NOMO-1 treated with DMSO at 0.1 percent for 48 hours (cell line): ENCODE measurements around the gene CIROP.

Experiments
- DNase-seq: peaks from one replicate; lab custom pipeline; 2025; ENCODE audit not compliant: unreplicated experiment; lab: John Stamatoyannopoulos, UW

The CIROP gene, protein sequence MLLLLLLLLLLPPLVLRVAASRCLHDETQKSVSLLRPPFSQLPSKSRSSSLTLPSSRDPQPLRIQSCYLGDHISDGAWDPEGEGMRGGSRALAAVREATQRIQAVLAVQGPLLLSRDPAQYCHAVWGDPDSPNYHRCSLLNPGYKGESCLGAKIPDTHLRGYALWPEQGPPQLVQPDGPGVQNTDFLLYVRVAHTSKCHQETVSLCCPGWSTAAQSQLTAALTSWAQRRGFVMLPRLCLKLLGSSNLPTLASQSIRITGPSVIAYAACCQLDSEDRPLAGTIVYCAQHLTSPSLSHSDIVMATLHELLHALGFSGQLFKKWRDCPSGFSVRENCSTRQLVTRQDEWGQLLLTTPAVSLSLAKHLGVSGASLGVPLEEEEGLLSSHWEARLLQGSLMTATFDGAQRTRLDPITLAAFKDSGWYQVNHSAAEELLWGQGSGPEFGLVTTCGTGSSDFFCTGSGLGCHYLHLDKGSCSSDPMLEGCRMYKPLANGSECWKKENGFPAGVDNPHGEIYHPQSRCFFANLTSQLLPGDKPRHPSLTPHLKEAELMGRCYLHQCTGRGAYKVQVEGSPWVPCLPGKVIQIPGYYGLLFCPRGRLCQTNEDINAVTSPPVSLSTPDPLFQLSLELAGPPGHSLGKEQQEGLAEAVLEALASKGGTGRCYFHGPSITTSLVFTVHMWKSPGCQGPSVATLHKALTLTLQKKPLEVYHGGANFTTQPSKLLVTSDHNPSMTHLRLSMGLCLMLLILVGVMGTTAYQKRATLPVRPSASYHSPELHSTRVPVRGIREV

DNA sequence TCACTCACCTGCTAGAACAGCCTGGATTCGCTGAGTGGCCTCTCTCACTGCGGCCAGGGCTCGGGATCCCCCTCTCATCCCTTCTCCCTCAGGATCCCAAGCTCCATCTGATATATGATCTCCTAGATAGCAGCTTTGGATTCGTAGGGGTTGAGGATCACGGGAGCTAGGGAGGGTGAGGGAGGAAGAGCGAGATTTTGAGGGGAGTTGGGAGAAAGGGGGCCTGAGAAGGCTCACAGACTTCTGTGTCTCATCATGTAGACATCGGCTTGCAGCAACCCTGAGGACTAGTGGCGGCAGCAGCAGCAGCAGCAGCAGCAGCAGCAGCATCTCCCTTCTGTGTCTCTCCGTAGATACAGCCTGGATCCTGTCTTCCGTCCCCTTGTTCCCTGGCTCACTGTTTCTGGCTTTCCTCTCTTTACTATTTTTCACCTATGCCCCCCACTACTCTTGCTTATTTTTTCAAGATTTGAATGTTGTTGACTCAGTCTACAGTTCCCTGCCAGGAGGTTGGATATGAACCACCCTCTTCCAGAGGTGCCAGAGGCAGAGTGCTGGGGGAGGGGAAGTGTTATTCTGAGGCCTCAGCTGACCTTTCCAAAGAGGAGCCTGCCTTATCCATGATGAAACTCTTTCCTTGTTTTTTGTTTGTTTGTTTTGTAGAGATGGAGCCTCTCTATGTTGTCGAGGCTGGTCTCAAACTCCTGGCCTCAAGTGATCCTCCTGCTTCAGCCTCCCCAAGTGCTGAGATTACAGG is at the start of gene CIROP:
Gene CIROP, minus strand, starts transcription at position 399 of the 757 bp plus-strand sequence. Its CDS starts 69 bp downstream, at position 330.
- no peak for DNase-seq

DNA sequence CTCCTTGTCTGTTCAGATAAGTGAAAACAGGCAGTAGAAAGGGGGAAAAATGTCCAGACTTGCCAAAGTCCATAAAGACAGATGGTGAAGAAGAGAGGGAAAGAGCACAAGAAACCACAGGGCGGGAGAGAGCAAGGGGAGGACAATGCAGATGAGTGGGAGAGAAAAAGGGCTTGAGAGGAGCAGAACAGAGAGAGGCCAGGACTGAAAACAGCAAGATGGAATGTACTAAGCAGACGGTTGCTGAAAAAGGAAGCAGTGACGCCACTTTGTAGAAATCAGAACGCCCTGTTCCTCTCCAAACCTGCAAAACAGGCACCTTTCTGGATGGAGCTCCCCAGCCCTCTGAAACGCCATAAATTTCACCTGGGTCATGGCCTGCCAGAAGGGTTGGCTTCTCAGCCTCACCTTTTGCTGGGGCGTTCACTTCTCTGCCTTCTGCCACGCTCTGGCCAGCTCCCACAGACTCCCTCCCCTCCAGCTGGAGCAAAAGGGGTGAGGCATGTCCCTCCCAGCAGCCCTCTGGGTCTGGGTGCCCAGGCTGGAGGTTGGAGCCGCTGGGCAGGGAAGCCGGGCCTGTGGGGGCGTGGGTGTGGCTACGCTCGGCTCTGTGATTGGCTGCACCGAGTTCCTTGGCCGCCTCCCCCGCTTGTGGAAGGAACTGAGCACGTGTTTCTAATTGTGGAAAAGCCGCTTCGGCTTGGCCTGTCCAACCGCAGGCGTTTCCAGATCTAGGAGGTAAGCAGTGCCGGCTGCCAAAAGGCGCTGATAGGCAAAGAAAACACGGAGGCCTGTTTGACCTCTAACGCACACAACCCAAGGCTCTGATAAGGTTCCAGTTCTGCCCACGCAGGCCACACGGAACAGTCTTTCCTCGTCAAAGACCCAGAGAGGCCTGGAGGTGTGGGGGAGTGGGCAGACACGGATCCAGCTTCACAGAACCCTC is 49.3 kb upstream of the CIROP start:
- peak; percentile 64 for DNase-seq

DNA sequence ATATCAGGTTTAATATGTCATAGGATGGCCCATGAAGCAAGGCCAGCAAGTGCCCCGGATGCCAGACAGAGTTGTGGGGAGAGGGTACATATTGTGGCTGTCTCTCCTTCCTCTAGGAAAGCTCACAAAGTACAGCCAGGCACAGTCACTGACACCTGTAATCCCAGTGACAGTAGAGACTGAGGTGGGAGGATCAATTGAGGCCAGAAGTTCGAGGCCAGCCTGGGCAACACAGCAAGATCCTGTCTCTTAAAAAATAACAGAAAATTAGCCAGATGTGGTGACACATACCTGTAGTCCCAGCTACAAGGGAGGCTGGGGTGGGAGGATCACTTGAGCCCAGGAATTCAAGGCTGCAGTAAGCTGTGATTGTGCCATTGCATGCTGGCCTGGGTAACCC is 46.6 kb upstream of the CIROP start:
- DNase-seq = no peak

DNA sequence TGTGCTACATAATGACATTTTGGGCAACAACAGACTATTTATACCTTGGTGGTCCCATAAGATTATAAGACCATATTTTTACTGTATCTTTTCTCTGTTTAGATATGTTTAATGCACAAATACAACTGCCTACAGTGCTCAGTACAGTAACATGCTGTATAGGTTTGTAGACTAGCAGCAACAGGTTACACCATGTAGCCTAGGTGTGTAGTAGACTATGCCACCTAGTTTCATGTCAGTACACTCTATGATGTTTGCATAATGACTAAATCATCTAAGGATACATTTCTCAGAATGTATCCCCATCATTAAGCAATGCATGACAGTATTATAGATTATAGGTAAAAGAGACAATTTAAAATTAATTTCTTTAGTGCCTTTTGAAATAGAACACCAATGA is 45.0 kb upstream of the CIROP start:
- no peak for DNase-seq

DNA sequence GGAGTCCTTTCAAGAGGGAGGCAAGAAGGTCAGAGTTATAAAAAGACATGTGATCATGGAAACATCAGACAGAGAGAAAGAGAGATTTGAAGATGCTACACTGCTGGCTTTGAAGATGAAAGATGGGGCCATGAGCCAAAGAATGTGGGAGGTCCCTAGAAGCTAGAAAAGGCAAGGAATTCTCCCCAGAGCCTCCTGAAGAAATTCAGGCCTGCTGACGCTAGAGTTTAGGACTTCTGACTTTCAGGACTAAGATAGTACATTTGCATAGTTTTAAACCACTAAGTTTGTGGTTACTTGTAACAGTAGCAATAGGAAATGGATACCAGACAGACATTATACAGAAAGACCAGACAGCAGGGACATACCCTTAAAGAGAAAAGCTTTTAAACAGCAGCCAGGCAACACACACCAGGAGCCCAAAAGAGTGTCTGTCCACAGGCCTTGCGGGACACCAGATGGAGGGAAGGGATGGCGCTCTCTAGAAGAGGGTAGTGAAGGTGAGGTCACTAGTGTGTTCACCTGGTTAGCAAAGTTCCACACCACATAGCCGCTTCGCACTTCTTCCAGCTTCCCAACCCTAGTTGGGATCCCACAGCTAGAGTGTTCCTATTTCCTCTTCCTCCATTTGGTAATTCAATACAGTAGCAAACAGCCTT is 43.9 kb upstream of the CIROP start:
- no peak for DNase-seq

DNA sequence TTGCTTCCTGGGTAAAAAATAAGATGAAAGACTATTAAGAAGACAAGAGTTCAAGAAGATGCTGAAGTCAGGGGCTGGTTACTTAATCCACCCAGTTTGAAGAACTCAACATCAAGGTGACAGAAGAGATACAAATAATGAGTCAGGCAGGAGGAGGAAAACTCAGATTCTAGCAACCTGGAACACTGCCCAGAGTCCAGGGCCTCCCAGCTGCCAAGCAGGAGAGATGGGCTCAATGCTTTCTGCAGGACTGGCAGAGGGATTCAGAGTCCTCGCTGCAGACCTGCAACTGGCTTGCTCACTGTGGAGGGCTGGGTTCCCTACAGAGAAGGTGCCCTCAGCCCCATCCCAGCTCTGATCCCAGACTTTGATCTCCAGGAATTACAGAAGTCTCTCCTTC is 42.9 kb upstream of the CIROP start:
- no peak for DNase-seq

DNA sequence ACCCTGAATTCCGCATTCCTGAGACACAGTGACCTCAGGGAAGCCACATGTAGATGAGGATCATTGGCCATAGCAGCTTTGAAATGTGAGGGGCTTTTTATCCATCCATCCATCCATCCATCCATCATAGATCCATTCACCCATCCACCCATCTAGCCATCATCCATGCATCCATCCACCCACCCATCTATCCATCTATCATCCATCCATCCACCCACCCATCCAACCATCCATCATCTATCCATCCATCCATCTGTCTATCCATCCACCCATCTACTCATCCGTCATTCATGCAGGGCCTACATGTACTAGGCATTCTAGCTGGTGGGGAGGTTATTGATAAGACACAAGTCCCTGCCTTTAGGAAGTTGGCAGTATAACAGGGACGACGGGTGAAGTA is 42.2 kb upstream of the CIROP start:
- DNase-seq = no peak

DNA sequence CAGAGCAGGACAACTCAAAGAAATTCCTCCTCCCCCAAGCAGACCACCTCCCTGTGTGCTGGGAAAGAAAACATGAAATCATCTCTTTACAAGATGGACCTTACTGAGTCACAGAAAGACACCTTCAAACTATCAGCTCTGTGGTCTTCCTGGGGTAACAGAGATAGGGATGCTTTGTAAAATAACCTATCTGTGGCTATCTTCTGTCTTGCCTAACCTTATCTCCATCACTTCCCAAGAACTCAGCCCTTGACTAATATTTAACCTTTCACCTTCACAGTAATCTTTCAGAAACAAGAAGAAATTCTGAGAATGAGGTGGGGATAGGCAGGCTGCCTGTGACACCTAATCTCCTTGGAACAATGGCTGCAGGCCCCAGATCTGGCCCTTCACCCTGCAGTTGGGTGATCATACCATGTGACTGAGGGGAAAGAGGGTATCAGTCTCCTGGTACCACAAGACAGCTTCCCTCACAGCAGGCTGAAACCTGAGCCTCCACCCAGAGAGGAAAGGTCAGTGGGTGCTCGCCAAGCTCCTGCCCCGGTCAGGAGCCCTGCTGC is 41.6 kb upstream of the CIROP start:
- no peak for DNase-seq

DNA sequence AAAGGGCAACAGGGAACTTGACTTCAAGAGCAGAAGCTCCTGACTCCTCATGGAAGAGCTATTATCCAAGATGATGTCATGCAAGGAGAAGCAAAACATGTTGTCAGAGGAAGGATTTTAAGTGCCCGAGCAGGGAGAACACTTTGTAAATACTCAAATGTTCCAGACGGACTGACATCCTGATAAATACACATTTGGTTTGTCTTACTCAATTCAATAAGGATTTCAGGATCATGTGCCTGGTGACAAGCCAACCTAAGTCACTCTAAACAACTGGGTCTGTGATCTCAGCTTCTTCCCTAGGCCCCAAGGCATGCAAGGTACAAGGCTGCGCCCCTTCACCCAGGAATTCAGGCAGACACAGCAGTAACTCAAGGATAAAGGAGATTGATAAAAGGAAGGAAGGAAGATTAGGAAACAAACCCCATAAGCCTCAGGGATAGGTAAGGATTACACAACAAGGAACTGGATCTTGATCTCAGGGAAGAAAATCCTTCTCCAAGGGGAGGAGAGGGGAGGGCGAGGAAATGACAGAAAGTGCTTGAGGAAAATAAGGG is 41.1 kb upstream of the CIROP start:
- no peak for DNase-seq

DNA sequence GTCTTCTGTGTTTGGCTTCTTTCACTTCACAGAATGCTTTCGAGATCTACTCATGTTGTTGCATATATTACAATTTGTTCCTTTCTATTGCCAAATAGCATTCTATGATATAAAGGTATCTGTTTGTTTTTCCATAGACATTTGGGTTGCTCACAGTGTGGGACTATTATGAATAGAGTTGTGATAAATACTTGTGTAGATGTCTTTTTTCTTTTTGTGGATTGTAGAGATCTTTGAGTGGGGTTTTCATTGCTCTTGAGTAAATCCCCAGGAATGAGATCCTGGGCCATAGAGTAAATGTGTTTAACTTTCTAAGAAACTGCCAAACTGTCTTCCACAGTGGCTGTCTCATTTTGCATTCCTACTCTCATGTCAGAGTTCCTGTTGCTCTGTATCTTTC is 39.1 kb upstream of the CIROP start:
- DNase-seq = no peak

DNA sequence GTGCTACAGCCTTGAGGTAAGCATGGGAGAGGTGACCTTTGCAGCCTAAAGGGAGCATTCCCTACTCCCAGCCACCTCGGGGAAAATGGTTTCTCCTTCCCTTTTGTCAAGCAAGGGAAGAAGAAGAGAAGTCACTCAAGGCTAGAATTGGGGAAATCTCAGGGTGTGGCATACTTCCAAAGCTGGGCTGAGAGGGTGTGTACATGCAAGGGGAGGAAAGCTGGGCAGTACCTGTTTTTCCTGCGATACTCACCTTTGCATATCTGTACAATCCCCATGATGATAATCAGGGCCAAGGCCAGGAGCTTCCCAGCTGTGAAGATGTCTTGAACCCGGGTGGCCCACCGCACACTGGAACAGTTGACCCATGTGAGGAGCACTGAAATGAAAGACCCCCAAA is 38.0 kb upstream of the CIROP start:
- no peak for DNase-seq

DNA sequence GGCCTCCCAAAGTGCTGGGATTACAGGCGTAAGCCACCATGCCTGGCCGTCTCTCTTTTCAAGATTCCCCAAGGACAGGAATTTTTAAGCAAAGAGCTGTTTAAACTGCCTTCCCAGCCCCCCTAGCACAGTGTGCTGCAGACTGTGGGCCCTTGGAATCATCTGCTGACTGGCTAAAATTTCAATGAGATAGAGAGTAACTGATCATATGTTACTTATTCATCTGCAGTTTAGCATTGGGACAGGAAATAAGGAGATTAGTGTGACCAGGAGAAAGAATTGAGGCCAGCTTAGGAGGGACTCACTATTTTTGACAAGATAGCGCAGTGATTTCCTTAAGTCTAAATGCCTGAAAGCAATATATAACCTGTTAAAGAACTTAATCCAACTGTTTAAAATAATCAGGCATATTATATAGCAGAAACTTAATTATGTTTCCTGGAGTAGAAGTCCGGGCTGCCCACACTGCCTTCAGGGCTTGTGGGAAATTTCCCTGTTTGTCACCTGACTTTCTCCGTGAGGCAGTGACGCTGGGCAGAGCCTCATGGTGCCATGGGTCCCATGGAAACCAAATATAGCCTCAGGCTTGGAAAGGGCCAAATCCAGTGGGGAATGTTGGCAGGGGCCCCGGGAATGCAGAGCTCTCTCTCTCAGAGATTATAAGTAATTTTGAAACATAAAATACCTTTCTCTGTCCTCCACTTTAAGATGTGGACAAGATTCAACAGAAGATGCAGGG is 37.1 kb upstream of the CIROP start:
- no peak for DNase-seq

DNA sequence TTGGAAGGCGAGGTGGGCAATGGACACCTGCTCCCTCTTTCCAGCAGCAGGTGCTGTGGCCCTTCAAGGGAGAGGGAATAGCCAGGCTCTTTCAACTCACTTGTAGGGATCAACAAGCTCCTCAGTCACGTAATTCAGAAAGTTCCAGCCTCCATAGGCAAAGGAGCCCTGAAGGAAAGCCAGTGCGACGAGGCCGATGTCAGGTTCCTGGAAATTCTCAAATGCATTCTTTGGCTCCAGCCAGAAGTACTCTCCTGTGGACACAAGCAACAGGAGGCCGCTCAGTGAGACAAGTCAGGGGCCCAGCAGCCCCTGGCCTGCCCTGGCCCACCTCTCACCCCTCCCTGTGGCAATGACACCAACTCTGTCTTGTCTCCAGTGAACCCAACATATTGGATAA is 35.6 kb upstream of the CIROP start:
- DNase-seq = no peak

DNA sequence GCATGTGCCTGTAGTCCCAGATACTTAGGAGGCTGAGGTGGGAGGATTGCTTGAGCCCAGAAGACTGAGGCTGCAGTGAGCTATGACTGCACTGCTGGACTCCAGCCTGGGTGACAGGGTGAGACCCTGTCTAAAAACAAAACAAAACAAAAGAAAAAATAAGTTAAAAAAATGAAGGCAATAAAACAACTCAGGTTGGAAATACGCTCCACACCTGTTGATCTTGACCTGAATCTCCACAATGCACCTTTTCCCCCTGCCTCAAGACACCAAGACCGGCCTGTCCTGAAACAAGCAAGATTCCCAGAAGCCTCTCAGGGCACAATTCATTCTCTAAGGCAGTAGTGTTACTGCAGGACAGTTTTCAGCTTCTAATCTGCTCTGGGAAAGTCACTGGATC is 35.1 kb upstream of the CIROP start:
- DNase-seq = no peak

DNA sequence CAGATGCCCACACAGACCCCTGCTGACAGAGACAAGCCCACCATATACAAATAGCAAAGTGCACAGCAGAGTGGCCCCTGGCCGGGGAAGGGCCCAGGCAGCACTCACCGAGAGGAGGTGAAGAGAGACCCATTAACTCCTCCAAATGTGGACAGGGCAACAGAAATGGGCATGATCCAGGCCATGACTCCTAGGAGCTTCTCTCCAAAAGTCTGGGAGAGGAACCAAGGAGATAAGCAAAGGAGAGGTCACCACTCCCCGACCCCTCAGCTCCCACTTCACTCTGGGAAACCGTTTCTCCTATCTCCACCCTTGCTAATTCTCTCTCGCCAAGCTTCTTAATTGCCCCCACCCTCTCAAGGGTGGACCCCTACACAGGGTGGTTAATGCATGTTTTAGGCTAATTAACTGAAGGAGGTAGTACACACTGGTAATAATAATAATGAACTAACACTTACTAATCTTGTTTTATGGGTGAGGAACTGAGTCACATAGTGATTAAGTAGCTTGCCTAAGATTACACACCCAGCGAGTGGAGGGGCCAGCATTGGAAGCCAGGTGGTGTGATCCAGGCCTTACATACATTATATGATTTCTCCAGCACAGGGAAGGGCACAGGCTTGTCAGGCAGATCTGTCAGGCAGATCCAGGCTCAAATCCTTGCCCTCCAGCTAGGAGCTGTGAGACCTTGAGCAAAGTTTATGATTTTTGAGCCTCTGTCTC is 33.2 kb upstream of the CIROP start:
- no peak for DNase-seq

DNA sequence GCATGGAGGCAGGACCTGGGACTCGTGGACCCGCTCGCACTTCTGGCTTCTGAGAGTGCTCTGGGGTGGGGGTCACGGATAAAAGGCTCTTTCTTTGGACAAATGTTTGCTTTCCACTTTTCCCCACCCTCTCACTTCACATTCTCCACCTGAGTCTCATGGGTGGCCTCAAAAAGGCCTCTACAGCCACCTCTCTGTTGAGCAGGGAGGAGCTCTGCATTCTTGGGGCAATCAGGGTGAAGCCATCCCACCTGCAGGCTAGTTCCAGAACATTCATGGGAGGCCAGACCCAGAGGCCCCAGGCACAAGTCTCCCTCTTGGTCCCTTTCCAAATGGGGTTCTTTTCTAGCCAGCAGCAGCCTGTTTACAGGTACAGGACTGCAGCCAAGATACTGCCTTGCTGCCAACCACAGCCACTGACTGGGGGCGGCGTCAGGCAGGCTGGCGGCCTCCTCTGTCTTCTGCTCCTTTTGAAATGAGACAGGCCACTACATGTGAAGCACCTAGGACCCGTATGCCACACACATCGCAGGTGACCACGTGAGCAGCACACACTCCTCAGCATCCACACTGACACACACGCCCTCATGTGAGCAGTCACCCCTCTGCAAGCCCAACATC is 32.5 kb upstream of the CIROP start:
- no peak for DNase-seq

DNA sequence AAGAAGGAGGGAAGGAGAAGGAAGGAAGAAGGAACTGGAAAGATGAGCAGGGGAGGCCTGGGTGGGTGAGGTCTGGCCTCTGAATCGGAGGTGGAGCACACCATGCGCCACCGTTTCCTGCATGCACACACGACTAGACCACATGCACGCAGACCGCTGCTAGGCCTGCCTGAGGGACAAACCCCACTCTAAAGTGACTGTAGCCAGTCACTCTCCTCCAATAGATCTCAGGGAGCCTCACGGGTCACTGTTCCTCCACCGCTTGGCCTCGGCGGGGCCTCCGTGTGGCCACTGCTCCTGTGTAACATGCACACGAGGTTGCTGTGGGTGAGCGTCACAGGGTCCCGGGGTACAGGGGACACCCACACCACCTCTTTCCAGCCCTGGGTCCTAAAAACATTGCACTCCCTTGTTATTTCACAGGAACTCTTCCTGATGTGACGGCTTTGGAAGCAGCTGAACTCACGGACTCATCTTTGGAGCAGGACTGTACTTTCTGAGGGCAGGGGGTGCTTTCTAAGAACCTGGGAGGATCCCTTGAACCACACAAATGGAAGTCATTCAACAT is 31.9 kb upstream of the CIROP start:
- no peak for DNase-seq
